GM11168 (cell line): ENCODE measurements around the gene RPH3AL.

Experiments
- in situ Hi-C: fragments of 300-500 bp; cut with MboI; formaldehyde crosslinking; loops from one replicate; pipeline ENCODE4 v1.12.0; 2022; ENCODE audit warnings: low sequenced_read_pairs; ENCODE audit not compliant: unreplicated experiment

RPH3AL gene

GRCh38 chr17:266219-266618, 86.4 kb downstream of the RPH3AL start:
- in situ Hi-C loops, result no loop called here

- in situ Hi-C loops, result no loop called here
Measured at GRCh38 chr17:265718-266117, 86.9 kb downstream of the RPH3AL start.

DNA sequence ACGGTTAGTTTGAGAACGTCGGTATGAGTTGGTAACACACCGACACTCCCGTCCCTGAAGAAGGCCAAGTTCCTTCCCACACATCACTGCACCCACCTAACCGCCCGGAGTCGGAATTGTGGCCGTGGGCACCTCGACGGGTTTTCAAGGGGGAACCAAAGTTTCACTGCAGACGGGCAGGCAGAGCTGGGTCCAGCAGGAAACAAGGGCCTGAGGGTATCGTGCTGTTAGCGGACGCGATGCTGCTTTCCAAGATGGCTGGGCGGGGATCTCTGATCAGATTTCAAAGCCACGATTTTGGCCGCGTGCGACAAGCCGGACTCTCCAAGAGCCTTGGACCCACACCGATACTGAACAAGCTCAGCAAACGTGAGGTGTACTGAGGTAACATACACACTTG, 88.8 kb downstream of the RPH3AL start:
- in situ Hi-C loops, result no loop called here

DNA sequence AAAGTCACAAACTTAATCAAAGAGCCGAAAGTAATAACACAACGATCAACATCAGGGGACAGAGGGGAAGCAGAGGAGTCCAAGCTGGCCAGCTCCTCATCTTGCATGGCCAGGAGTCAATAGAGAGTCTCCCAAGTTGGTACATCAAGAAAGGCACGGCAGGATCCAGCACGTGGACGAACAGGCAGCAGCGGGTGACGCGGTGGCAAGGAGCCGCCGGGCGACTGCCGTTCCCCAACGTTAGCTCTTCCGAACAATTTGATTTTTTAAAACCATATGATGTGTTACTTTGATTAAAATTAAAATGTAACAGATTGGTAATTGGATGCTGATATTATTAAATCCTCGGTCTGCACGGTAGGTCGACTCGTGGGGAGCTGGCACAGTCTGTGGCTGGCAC, 89.3 kb downstream of the RPH3AL start:
- in situ Hi-C loops, result no loop called here

GRCh38 chr17:261635-262034, 91.0 kb downstream of the RPH3AL start:
- in situ Hi-C loops, result no loop called here

GRCh38 chr17:260944-261343, 91.7 kb downstream of the RPH3AL start:
- in situ Hi-C loops, result no loop called here

DNA sequence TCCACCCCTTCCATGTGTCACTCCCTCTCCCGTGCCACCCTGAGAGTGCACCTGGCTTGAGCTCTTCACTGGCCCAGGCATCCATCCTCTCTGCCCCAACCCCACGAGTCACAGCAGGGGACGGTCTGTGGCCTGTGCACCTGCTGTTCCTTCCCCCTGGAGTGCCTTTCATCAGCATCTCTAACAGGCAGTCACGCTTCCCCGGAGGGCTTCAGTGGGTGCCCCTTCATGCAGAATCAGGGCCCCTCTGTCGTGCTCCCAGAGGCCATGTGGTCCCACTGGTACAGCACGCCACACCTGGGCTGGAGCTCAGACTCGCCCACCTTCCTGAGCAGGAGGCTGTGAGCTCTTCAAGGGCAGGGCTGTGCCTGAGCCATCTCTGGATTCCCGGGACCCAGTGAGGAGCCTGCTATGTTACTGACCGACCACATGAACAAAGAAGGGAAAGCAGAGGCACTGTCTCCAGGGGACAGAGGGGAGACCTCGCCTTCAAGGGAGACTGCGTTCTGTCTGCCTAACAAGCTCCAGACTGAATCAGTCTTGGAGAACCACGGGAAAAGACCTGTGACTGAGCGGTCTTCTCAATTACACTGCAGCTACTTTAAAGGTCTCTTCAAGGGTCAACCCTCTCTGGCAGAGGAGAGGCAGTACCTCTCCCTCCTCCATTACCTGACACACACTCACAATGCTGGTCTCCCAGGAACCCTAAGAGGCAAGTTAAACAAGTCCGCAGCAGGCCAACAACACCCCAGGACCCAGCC, 92.4 kb downstream of the RPH3AL start:
- in situ Hi-C loops, result no loop called here

DNA sequence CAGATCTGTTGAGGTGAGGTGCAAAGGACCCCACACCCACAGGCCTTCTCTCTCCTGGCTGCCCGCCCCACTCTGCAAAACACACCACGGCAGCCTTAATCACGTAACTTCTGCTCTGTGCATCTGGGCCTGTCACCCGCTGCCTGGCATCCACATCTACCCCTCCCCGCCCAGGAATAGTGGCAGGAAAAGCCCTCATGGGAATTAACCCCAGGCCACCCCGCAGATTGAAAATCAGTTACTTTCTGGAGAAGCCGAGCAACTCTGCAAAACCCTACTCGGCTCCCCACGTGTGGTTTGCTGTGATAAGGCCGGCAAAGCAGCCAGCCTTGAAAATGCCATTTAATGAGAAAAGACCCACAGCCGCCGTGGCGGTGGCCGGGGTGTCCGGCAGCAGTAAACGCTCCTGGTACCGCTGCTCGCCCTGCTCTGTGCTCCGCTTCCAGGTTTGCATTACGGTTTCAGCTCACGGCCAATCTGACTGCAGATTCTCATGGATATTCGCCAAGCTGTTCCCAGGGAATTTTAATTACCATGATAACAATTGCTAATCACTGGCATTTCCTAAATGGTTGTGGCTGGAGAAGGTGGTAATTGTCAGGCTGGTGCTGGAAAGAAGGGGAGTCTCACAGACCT, 93.1 kb downstream of the RPH3AL start:
- in situ Hi-C loops, result no loop called here

GRCh38 chr17:258906-259305, 93.7 kb downstream of the RPH3AL start:
- in situ Hi-C loops, result no loop called here

DNA sequence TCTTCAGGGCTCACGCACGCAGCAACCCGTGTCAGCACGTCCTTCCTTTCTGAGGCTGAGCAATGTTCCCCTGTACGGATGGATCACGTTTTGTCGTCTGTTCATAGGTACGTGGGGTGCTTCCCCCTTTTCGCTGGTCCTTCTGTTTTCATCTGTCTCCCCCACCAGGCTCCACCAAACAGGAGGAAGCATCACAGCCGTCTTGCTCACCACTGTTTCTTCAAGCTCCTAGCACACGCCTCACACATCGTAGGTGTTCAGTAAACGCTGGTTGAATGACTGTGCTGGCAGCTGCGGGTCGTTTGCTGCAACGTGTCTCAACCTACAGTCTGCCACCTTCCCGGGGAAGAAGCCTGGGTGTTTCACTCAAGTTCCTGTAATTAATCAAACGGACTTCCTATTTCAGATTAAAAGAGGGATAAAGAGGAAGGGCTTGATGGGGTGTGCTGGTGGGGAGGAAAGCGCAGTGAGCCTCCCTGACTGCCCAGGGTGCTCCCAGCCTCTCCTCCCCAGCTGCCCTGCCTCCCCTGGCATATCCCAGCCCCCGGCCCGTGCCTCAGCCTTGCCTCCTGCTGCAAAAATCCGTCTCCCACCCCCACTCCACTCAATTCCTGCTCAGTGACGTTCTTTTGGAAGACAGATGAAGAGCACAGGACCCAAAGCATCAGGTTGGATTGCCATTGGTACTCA, 94.4 kb downstream of the RPH3AL start:
- in situ Hi-C loops, result no loop called here

- in situ Hi-C loops, result no loop called here
Measured at GRCh38 chr17:253091-253846, 99.3 kb downstream of the RPH3AL start.

DNA sequence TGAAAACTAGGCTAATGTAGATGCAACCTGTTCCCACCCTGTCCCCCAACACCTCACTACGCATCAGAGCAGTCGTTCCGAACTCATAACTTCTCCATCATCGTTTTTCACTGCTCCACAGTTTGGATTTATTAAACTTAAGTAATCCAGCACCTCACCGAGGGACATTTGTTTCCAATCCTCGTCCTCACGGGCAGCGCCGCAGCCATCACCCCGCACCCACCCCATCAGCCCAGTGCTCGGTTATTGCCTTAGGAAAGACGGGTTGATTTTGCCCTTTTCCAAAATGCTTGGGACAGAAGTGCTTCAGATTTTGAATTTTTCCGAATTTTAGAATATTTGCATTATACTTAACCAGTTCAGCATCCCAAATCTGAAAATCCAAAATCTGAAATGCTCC, 100.2 kb downstream of the RPH3AL start:
- in situ Hi-C loops, result no loop called here

GRCh38 chr17:251531-251930, 101.1 kb downstream of the RPH3AL start:
- in situ Hi-C loops, result no loop called here

- in situ Hi-C loops, result no loop called here
Measured at GRCh38 chr17:250487-251300, 101.9 kb downstream of the RPH3AL start.

- in situ Hi-C loops, result no loop called here
Measured at GRCh38 chr17:249236-249993, 103.2 kb downstream of the RPH3AL start.

DNA sequence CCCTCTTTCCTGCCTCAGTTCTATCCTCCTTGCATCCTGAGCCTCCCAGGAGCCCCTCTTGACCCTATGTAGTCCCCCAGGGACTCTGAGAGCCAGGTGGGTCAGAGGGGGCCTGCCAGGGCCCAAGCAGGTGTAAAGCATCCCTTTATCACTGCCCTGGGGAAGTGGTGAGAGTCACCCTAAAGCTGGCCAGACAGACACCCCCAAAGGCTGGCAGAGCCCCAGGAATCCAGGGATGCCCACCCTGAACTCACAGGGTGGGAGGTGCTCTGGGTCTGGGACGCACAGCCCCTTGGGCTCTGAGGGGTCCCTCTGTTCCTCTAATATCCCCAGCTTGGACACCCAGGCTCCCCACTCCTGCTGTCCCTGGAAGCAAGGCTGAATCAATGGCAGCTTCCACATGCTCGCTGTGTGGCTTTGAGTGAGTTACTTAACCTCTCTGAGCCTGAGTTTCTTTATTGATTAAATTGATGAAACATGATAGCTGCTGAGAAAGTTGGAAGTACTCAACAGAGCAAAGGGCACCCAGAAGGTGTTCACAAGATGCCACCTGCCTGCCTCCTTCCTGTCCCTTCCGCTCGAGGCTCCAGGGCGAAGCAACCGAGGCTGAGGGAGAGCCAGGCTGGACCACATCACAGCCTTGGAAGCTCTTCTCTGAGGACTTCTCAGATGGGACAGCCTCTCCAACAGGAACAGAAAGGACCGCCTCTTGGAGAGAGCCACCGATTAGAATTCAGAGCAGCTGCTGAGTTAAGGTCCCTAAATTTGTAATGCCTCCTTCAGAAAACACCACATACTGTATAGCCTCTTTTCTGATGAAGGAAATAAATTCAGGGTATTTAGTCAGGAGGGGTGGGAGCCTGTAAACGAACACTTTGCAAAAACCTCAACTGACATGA, 104.0 kb downstream of the RPH3AL start:
- in situ Hi-C loops, result no loop called here

DNA sequence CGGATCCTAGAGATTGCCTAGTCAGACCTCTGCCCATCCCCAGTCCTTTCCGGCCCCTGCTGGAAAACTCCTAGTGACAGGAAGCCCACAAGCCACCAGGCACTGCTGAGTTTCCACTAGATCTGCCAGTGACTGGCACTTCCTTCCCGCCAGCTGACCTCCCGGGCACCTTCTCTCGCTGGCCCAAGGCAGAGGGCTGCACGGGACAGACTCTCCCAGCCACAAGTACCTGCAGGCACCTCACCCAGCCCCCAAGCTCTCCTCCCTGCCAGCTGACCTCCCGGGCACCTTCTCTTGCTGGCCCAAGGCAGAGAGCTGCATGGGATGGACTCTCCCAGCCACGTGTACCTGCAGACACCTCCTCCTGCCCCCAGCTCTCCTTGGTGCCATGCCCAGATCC, 104.8 kb downstream of the RPH3AL start:
- in situ Hi-C loops, result no loop called here

- in situ Hi-C loops, result no loop called here
Measured at GRCh38 chr17:246851-247421, 105.7 kb downstream of the RPH3AL start.
